OCI-LY3 (cell line): Measurements from ENCODE around the gene BAIAP2L1.
"Not testable (repeated sequence)": the region's sequence is repeated elsewhere in the genome, so short reads cannot be mapped to it uniquely, and the experiment has no call there.

ENCODE experiments used
- H2AFZ ChIP-seq: fragments of 200-600, 300-600 bp; shearing (Covaris generic); 2 replicates; pipeline ENCODE4 v1.6.0; 2014; ENCODE audit warnings: antibody characterized with exemption, low read depth, low read length
- H3K27ac ChIP-seq: fragments of 200-600, 300-600 bp; sonication (generic); 2 replicates; pipeline ENCODE4 v1.5.1; 2014; ENCODE audit warnings: mild to moderate bottlenecking, low read length, moderate library complexity, mixed read lengths
- H3K27me3 ChIP-seq: fragments of 200-600, 300-600 bp; sonication (generic); 2 replicates; pipeline ENCODE4 v1.6.1; 2014; ENCODE audit warnings: low read depth, low read length, mixed read lengths
- H3K36me3 ChIP-seq: fragments of 200-600, 300-600 bp; sonication (generic); replicated peaks from 2 replicates; pipeline ENCODE3; 2014; ENCODE audit warnings: low read depth, low read length, mixed read lengths
- H3K4me1 ChIP-seq: fragments of 300-600, 200-600 bp; sonication (generic); 2 replicates; pipeline ENCODE4 v1.6.1; 2014; ENCODE audit warnings: low read length, mixed read lengths
- H3K4me2 ChIP-seq: fragments of 200-600, 300-600 bp; sonication (generic); 2 replicates; pipeline ENCODE4 v1.6.1; 2014; ENCODE audit warnings: low read length, mixed read lengths
- H3K4me3 ChIP-seq: fragments of 300-600, 200-600 bp; sonication (generic); 2 replicates; pipeline ENCODE4 v1.5.1; 2014; ENCODE audit warnings: antibody characterized with exemption, mild to moderate bottlenecking, low read length, moderate library complexity
- H3K79me2 ChIP-seq: fragments of 300-600, 200-600 bp; shearing (Covaris generic); 2 replicates; pipeline ENCODE4 v1.6.1; 2014; ENCODE audit warnings: mild to moderate bottlenecking, low read length, mixed read lengths
- H3K9ac ChIP-seq: fragments of 300-600, 200-600 bp; shearing (Covaris generic); 2 replicates; pipeline ENCODE4 v1.6.0; 2014; ENCODE audit warnings: mild to moderate bottlenecking, low read length, moderate library complexity
- H3K9me3 ChIP-seq: fragments of 200-600, 300-600 bp; shearing (Covaris generic); 2 replicates; pipeline ENCODE4 v1.6.1; 2014; ENCODE audit warnings: low read length, mixed read lengths; ENCODE audit not compliant: insufficient read depth
- H4K20me1 ChIP-seq: fragments of 200-600, 300-600 bp; sonication (generic); 2 replicates; pipeline ENCODE4 v1.6.1; 2016; ENCODE audit warnings: low read length, mixed read lengths; ENCODE audit not compliant: insufficient read depth
- CTCF ChIP-seq: fragments of 200-600, 300-600 bp; sonication (generic); IDR thresholded peaks from 2 replicates; pipeline ENCODE4 v1.5.1; 2014; ENCODE audit warnings: antibody characterized with exemption, low read length, low read depth
- EZH2phosphoT487 ChIP-seq: fragments of 200-600 bp; shearing (Covaris generic); IDR thresholded peaks from 2 replicates; pipeline ENCODE4 v1.6.1; 2018; ENCODE audit warnings: antibody characterized with exemption, mixed run types, low read depth

BAIAP2L1 gene

DNA sequence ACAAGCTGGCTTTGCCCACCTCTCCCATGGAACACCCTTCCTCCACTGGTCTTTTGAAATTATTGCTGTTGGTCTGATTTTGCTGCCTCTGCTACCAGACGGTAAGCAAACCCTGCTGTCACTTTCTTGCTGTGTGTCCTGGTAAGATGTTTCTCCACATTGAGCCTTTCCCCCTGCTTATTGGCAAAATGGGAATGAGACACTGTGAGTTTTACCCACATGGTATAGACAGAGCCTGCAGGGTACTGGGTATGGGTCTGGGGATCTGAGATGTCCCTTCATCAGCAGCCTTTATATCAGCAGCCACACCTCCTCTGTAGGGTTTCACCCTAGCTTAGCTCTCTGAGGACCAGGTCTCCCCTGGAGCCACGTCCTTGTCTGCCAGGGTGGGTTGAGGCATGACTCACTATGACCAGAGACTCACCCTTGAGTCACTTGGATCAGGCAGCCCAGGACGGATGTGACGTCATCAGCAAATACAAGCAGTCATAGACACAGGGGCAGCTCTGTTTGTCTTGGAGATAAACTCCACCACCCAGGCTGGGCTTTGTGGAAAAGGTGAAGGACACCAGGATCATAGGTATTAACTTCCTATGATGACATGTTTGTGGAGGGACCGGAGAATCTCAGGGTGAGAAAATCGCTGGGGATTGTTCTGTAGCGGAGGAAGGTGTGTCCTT, 17.9 kb upstream of the BAIAP2L1 start:
- Histone ChIP-seq H3K9me3 (no peaks in the 10 kb centered on the region), H3K27me3 (no peaks in the 10 kb centered on the region; the same call in 1 of the 2 replicates), H2AFZ (no peak overlapping the region), H3K4me1 (no peaks in the 10 kb centered on the region), H4K20me1 (no peaks in the 10 kb centered on the region), H3K9ac (no peak overlapping the region), H3K79me2 (no peaks in the 10 kb centered on the region), H3K4me2 (no peak overlapping the region), H3K36me3 (no peaks in the 10 kb centered on the region), H3K27ac (no peak overlapping the region), H3K4me3 (no peak overlapping the region)
- TF ChIP-seq CTCF = no peak
- TF ChIP-seq EZH2phosphoT487 = no peak

DNA sequence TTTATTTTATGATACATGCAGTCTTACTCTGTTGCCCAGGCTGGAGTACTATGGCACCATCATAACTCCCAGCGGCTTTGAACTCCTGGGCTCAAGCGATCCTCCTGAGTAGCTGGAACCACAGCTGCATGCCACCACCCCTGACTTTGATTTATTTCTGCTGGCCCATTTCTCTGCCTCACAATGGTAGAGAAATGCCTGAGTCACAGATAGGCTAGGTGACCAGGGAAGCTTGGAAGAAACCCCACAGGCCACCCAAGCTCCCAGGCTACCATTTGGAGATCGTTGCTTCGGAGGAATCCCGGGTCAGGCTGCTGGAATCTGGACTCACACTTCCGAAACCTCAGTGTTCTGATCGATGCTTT, 17.4 kb upstream of the BAIAP2L1 start:
- Histone ChIP-seq H3K27ac (no peak overlapping the region), H3K27me3 (peaks cover under 1% of the 10 kb centered on the region; the same call in 1 of the 2 replicates), H3K4me1 (no peaks in the 10 kb centered on the region), H3K79me2 (no peaks in the 10 kb centered on the region), H3K9ac (no peak overlapping the region), H3K9me3 (no peaks in the 10 kb centered on the region), H4K20me1 (no peaks in the 10 kb centered on the region), H2AFZ (no peak overlapping the region), H3K4me3 (no peak overlapping the region), H3K4me2 (no peak overlapping the region), H3K36me3 (no peaks in the 10 kb centered on the region)
- TF ChIP-seq CTCF = no peak
- no peak for TF ChIP-seq EZH2phosphoT487

GRCh38 chr7:98417604-98418270, 16.8 kb upstream of the BAIAP2L1 start:
- not testable (repeated sequence) for H3K36me3 ChIP-seq, H4K20me1 ChIP-seq, H3K4me1 ChIP-seq, H3K27me3 ChIP-seq, H3K4me2 ChIP-seq, H3K27ac ChIP-seq, H3K79me2 ChIP-seq, H2AFZ ChIP-seq, H3K9me3 ChIP-seq, H3K4me3 ChIP-seq, H3K9ac ChIP-seq

DNA sequence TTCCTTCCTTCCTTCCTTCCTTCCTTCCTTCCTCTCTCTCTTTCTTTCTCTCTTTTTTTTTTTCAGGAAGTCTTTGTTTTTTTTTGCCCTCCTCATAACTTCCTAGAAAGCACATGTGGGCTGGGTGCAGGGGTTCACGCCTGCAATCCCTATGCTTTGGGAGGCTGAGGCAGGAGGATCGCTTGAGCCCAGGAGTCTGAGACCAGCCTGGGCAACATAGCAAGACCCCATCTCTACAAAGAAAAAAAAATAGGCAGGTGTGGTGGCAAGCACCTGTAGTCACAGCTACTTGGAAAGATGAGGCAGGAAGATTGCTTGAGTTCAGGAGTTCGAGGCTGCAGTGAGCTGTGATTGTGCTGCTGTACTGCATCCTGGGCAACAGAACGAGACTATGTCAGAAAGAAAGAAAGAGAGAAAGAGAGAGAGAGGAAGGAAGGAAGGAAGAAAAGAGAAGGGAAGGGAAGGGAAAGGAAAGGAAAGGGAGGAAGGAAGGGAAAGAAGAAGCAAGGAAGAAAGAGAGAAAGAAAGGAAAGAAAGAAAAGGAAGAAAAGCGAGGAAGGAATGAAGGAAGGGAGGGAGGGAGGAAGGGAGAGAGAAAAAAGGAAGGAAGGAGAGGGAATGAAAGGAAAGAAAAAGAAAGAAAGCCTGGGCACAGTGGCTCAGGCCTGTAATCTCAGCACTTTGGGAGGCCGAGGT, 13.5 kb upstream of the BAIAP2L1 start:
- Histone ChIP-seq H3K9ac (no peak overlapping the region), H3K27ac (no peak overlapping the region), H4K20me1 (no peaks in the 10 kb centered on the region), H3K9me3 (no peaks in the 10 kb centered on the region), H3K36me3 (no peaks in the 10 kb centered on the region), H3K4me1 (no peaks in the 10 kb centered on the region), H2AFZ (no peak overlapping the region), H3K79me2 (no peaks in the 10 kb centered on the region), H3K27me3 (peaks cover 5% of the 10 kb centered on the region; the same call in 1 of the 2 replicates), H3K4me3 (no peak overlapping the region), H3K4me2 (no peak overlapping the region)
- TF ChIP-seq CTCF (no peak), EZH2phosphoT487 (no peak)

- not testable (repeated sequence) for H3K36me3 ChIP-seq, H3K9me3 ChIP-seq, H3K27me3 ChIP-seq, H3K79me2 ChIP-seq, H3K4me3 ChIP-seq, H2AFZ ChIP-seq, H3K27ac ChIP-seq, H3K4me2 ChIP-seq, H3K9ac ChIP-seq, H3K4me1 ChIP-seq, H4K20me1 ChIP-seq
These were observed 12.8 kb upstream of the BAIAP2L1 start for GRCh38 chr7:98413655-98414054.
